GM12801 (cell line): ENCODE measurements around the gene CACNG1.

Source experiments
- TF ChIP-seq, protein P1 (sequence below): IDR thresholded peaks from one replicate; pipeline ENCODE4 v1.5.1; 2011; ENCODE audit warnings: control low read depth; ENCODE audit not compliant: insufficient read length; ENCODE audit errors: extremely low read depth

Gene CACNG1

DNA sequence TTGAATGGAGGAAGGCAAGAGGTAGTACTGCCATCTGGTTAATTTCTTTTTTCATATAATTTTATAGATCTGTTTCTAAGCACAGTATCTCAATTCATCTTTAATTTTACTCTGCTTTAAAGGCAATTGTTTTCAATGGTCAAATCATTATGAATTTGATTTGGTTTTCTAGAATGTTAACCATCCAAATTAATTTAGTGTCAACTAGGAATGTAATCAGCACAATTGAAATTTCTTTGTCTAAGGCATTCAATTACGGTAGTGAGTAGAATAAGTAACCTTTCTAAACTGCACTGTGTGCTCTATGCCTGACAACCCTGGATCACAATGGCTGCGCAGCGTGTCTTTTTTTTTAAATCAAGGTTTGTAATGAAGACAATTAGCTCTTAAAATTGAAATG lies 44.3 kb downstream of the CACNG1 start:
- TF ChIP-seq, protein P1, sequence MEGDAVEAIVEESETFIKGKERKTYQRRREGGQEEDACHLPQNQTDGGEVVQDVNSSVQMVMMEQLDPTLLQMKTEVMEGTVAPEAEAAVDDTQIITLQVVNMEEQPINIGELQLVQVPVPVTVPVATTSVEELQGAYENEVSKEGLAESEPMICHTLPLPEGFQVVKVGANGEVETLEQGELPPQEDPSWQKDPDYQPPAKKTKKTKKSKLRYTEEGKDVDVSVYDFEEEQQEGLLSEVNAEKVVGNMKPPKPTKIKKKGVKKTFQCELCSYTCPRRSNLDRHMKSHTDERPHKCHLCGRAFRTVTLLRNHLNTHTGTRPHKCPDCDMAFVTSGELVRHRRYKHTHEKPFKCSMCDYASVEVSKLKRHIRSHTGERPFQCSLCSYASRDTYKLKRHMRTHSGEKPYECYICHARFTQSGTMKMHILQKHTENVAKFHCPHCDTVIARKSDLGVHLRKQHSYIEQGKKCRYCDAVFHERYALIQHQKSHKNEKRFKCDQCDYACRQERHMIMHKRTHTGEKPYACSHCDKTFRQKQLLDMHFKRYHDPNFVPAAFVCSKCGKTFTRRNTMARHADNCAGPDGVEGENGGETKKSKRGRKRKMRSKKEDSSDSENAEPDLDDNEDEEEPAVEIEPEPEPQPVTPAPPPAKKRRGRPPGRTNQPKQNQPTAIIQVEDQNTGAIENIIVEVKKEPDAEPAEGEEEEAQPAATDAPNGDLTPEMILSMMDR: no peak

DNA sequence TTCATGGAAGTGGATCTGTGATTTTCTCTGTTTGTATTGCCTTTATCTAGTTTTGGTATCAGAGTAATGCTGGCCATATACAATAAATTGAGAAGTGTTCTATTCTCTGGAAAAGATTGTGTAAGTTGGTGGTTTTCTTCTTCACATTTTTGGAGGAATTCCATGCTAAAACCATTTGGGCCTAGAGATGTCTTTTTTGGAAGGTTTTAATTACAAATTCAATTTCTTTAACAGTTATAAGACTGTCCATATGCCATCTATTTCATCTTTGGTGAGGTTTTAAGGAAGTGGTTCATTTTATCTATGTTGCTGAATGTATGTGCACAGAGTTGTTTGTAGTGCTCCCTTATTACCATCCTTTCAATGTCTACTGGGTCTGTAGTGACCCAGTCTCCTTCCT lies 46.0 kb downstream of the CACNG1 start:
- TF ChIP-seq, protein P1: no peak

DNA sequence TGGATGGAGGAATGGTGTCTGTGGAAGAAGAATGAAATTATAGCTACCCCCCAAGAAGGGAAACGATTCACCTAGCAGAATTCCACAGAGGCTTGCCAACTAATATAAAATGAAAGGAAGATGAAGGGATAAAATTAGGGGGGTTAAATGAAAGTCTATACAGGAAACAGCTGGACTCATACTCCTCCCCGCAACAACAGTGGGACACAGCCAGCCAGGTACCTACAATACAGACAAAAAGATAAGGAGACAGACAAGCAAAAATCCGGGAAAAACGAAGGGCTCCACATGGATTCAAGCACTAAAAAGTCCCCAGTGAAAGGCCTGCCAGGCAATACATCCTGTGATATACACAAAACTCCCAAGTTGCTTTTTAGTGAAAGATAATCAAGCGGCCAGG lies 47.9 kb downstream of the CACNG1 start:
- TF ChIP-seq, protein P1: no peak

DNA sequence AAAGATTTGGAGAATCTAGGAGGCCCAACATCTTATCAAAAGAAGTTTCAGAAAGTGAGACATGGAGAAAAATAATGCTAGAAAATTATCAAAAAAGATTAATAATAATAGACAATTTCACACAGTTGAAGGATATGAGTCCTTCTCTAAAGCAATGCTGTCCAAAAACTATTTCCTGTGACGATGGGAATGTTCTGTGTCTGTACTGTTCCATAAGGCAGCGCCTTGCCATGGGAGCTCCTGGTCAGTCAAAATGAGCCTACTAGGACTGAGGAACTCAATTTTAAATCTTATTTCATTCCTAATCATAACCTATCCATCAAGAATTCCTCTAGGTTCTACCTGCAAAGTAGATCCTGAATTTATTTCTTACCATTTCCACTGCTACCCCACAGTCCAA lies 49.0 kb downstream of the CACNG1 start:
- TF ChIP-seq, protein P1: no peak

DNA sequence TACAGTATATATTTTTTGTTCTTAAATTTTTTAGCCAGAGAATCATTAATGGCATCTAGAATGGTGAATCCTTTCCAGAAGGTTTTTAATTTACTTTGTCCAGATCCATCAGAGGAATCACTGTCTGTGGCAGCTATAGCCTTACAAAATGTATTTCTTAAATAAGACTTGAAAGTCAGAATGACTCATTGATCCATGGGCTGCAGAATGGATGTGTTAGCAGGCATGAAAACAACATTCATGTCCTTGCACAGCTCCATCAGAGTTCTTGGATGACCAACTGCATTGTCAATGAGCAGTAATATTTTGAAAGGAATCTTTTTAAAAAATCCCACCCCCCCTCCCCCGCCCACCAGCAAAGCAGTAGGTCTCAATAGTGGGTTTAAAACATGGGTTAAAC lies 51.4 kb downstream of the CACNG1 start:
- TF ChIP-seq, protein P1: no peak

DNA sequence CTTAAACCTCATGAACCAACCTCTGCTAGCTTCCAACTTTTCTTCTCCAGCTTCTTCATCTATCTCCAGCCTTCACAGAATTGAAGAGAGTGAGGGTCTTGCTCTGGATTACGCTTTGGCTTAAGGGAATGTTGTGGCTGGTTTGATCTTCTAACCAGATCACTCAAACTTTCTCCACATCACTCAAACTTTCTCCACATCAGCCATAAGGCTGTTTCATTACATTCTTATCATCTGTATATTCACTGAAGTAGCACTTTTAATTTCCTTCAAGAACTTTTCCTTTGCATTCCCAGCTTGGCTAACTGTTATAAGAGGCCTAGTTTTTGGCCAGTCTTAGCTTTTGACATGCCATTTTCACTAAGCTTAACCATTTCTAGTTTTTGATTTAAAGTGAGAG lies 52.3 kb downstream of the CACNG1 start:
- TF ChIP-seq, protein P1: no peak

DNA sequence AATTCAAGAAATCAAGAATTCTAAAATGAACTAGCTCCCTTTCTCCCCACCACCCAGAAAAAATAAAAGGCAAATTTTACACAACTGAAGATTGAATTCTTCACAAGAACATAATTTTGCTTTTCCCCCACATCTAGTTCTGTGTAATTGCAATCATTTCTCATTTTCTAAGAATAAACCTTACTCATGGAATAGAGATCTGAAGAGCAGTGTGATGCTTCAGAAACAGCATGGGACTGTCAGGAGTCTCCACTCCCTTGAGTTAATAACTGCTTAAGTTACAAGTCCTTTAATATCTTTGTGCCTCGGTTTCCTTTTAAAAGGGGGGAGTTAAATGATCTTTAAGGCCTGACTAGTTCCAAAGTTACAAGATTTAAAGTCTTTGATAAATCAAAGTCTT lies 53.7 kb downstream of the CACNG1 start:
- TF ChIP-seq, protein P1: no peak

DNA sequence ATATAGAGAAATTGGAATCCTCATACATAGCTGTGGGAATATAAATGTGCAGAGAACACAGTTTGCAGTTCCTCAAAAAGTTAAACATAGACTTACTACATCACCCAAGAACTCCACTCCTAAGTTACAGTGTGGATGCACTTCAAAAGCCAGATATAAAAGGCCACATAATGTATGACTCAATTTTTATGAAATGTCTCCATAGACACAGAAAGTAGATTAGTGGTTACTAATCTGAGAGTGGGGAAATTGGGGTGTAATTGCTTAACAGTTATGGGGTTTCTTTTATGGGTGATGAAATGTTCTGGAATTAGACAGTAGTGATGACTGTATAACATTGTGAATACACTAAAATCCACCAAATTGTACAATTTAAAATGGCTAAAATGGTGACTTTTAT lies 60.9 kb downstream of the CACNG1 start:
- TF ChIP-seq, protein P1: no peak
